H1 (cell line): Measurements from ENCODE around the gene CRACDL. TPM values are rescaled to one million over a fixed set of nuclear protein-coding genes. Genes with fewer than 3 reads are reported as not detected.

Experiments used
- RAD21 ChIP-seq, 2 experiments: IDR thresholded peaks in 1 of 2; conservative IDR thresholded peaks in 1 of 2; 2 replicates each; pipeline ENCODE4 v1.6.1; 2011; ENCODE audit warnings: low read depth in 2 of 2, low read length in 2 of 2, improper control_type of control experiment in 1 of 2, inconsistent platforms in 1 of 2, mild to moderate bottlenecking in 1 of 2, moderate library complexity in 1 of 2
- polyA plus RNA-seq, 7 experiments: library from polyadenylated mRNA; depleted of rRNA in 3 of 7; stranded (reverse) in 5 of 7; unstranded in 2 of 7; fragments of >200 nt in 5 of 7; fragments of 200-250 nt in 2 of 7; gene quantifications; 1 replicate in 5 of 7; 2 replicates in 1 of 7; 4 replicates in 1 of 7; pipeline versions ENCODE4 v1.2.1 to v1.2.3, GENCODE V29; 2011 to 2013; ENCODE audit warnings: missing spikeins in 2 of 7, mixed read lengths in 2 of 7
- total RNA-seq: library from RNA; stranded (reverse); fragmentation: NEBNext Ultra II Directional; extraction: Animal tissue kit (Norgen Biotek cat#: 25700); gene quantifications from 2 replicates; pipeline ENCODE4 v1.2.1, GENCODE V29; 2021

CRACDL gene
- total and polyA plus RNA-seq, 2 of the 8 experiments (the other 6 are each of a cell fraction or from before 2014, with no cell fraction given): 0.07 to 0.38 TPM

GRCh38 chr2:98829581-98830270 is 106.3 kb downstream of the CRACDL start (continued):
- no peak for TF ChIP-seq RAD21 (IDR thresholded peaks at IDR 0.05 in 1 of 2, conservative IDR thresholded peaks at IDR 0.05 in 1 of 2; ENCODE audit: low read depth in 2 of 2, low read length in 2 of 2)
